HG03025 (cell line): Measurements from ENCODE around the gene TSKS.

Experiments
- ATAC-seq: cut with Tn5 transposase; IDR thresholded peaks from one replicate; pipeline ENCODE4 v1.9.1; 2021; ENCODE audit warnings: mild to moderate bottlenecking, moderate library complexity; ENCODE audit not compliant: unreplicated experiment, low FRiP score

The TSKS gene

GRCh38 chr19:49767381-49767780 is 4.3 kb upstream of the TSKS start:
- no peak for ATAC-seq

- ATAC-seq: no peak
These were observed 3.8 kb upstream of the TSKS start, which contains the start of gene AP2A1 for GRCh38 chr19:49766930-49767299. Gene AP2A1 (plus strand): TSS chr19:49767001. CDS start chr19:49767134, 133 bp downstream.

- ATAC-seq: peak; percentile 91
These were observed 3.2 kb upstream of the TSKS start for GRCh38 chr19:49766007-49766929.

- ATAC-seq: no peak
These were observed 1.2 kb upstream of the TSKS start for GRCh38 chr19:49764341-49764740.

GRCh38 chr19:49761625-49762311 is 1.3 kb downstream of the TSKS start:
- no peak for ATAC-seq

GRCh38 chr19:49761249-49761624 is 1.9 kb downstream of the TSKS start:
- no peak for ATAC-seq

GRCh38 chr19:49758292-49758691 is 4.8 kb downstream of the TSKS start:
- no peak for ATAC-seq

- no peak for ATAC-seq
These were observed 7.2 kb downstream of the TSKS start for GRCh38 chr19:49755956-49756355.

GRCh38 chr19:49752701-49753100 is 10.4 kb downstream of the TSKS start:
- no peak for ATAC-seq

- no peak for ATAC-seq
These were observed 13.3 kb downstream of the TSKS start for GRCh38 chr19:49749771-49750170.

- ATAC-seq: no peak
These were observed 13.9 kb downstream of the TSKS start for GRCh38 chr19:49749055-49749716.

- ATAC-seq: no peak
These were observed 16.7 kb downstream of the TSKS start for GRCh38 chr19:49746206-49746958.

- no peak for ATAC-seq
These were observed 18.1 kb downstream of the TSKS start for GRCh38 chr19:49744946-49745381.

GRCh38 chr19:49741210-49741844 is 21.8 kb downstream of the TSKS start:
- ATAC-seq: no peak

- ATAC-seq: no peak
These were observed 23.2 kb downstream of the TSKS start for GRCh38 chr19:49739933-49740332.

- ATAC-seq: no peak
These were observed 24.0 kb downstream of the TSKS start for GRCh38 chr19:49739098-49739497.

GRCh38 chr19:49738268-49738667 is 24.8 kb downstream of the TSKS start:
- no peak for ATAC-seq

GRCh38 chr19:49730166-49730565 is 32.9 kb downstream of the TSKS start:
- no peak for ATAC-seq

- ATAC-seq: no peak
These were observed 35.7 kb downstream of the TSKS start for GRCh38 chr19:49727217-49728030.
